NCI-H2107 treated with DMSO at 0.1 percent for 48 hours (cell line): ENCODE measurements around the gene LARGE1.
A peak's percentile ranks its signal among the peaks of the same experiment; 100 is the strongest.
"Not testable (repeated sequence)": the region's sequence is repeated elsewhere in the genome, so short reads cannot be mapped to it uniquely, and the experiment has no call there.

Source experiments
- DNase-seq: peaks from one replicate; lab custom pipeline; 2025; ENCODE audit not compliant: unreplicated experiment; lab: John Stamatoyannopoulos, UW

LARGE1 gene

GRCh38 chr22:33858653-33859052, 61.6 kb downstream of the LARGE1 start:
- DNase-seq, result not testable (repeated sequence)

- not testable (repeated sequence) for DNase-seq
Measured at GRCh38 chr22:33857767-33858166, 62.5 kb downstream of the LARGE1 start.

- DNase-seq, result no peak
Measured at GRCh38 chr22:33854724-33855123, 65.6 kb downstream of the LARGE1 start.

- DNase-seq, result peak; percentile 39
Measured at GRCh38 chr22:33853200-33854097, 66.8 kb downstream of the LARGE1 start.

- DNase-seq, result no peak
Measured at GRCh38 chr22:33851821-33852384, 68.4 kb downstream of the LARGE1 start.

- no peak for DNase-seq
Measured at GRCh38 chr22:33851240-33851639, 69.0 kb downstream of the LARGE1 start.

- no peak for DNase-seq
Measured at GRCh38 chr22:33850724-33851123, 69.6 kb downstream of the LARGE1 start.

- DNase-seq, result no peak
Measured at GRCh38 chr22:33850193-33850592, 70.1 kb downstream of the LARGE1 start.

GRCh38 chr22:33848251-33848650, 72.0 kb downstream of the LARGE1 start:
- DNase-seq, result no peak

GRCh38 chr22:33844273-33844672, 76.0 kb downstream of the LARGE1 start:
- DNase-seq, result no peak

GRCh38 chr22:33842421-33843094, 77.7 kb downstream of the LARGE1 start:
- peak; percentile 35 for DNase-seq

- DNase-seq, result no peak
Measured at GRCh38 chr22:33842006-33842354, 78.3 kb downstream of the LARGE1 start.

- DNase-seq, result no peak
Measured at GRCh38 chr22:33841281-33842005, 78.8 kb downstream of the LARGE1 start.

GRCh38 chr22:33838644-33839043, 81.6 kb downstream of the LARGE1 start:
- no peak for DNase-seq

- no peak for DNase-seq
Measured at GRCh38 chr22:33837826-33838225, 82.5 kb downstream of the LARGE1 start.

- DNase-seq, result no peak
Measured at GRCh38 chr22:33835265-33835664, 85.0 kb downstream of the LARGE1 start.

GRCh38 chr22:33832558-33833151, 87.6 kb downstream of the LARGE1 start:
- no peak for DNase-seq

GRCh38 chr22:33831651-33832050, 88.6 kb downstream of the LARGE1 start:
- no peak for DNase-seq

- DNase-seq, result no peak
Measured at GRCh38 chr22:33831207-33831606, 89.1 kb downstream of the LARGE1 start.

- no peak for DNase-seq
Measured at GRCh38 chr22:33829546-33830280, 90.6 kb downstream of the LARGE1 start.
